OCI-LY7 (cell line): ENCODE measurements around the gene ARHGEF4. TPM values are rescaled to one million over a fixed set of nuclear protein-coding genes. Genes with fewer than 3 reads are reported as not detected.

Source experiments
- BruUV-seq: library from RNA; stranded (reverse); fragments of 400-500 nt; replicated peaks from 2 replicates; lab custom pipeline; 2021; lab: Mats Ljungman, UMichigan
- CTCF ChIA-PET: fragments of 300-600 bp; sonication (Branson Sonifier 250); formaldehyde crosslinking; loops from one replicate; lab custom pipeline; 2022; ENCODE audit warnings: antibody characterized with exemption; ENCODE audit not compliant: unreplicated experiment; lab: Charles Lee
- POLR2A ChIA-PET: fragments of 300-600 bp; sonication (Branson Sonifier 250); formaldehyde crosslinking; loops from one replicate; lab custom pipeline; 2022; ENCODE audit warnings: antibody characterized with exemption; lab: Charles Lee
- DNase-seq: peaks from one replicate; pipeline ENCODE4 v3.0.0-alpha.2; 2015; ENCODE audit warnings: low spot score
- H2AFZ ChIP-seq: fragments of 200-600 bp; sonication (generic), shearing (Covaris generic); 2 replicates; pipeline ENCODE4 v1.6.1; 2014; ENCODE audit warnings: mild to moderate bottlenecking, antibody characterized with exemption, low read length, moderate library complexity
- H3K27ac ChIP-seq: fragments of 200-600 bp; sonication (generic); 2 replicates; pipeline ENCODE4 v1.5.1; 2014; ENCODE audit warnings: mixed run types, low read depth, mild to moderate bottlenecking, moderate library complexity, low read length, inconsistent platforms; ENCODE audit not compliant: poor library complexity, severe bottlenecking
- H3K36me3 ChIP-seq: fragments of 200-600 bp; sonication (generic); 2 replicates; pipeline ENCODE4 v1.6.1; 2014; ENCODE audit warnings: mild to moderate bottlenecking, antibody characterized with exemption, low read length, moderate library complexity, mixed read lengths; ENCODE audit not compliant: insufficient read depth
- H3K4me1 ChIP-seq: fragments of 200-600 bp; sonication (generic); 2 replicates; pipeline ENCODE4 v1.5.1; 2014; ENCODE audit warnings: mild to moderate bottlenecking, low read length; ENCODE audit not compliant: insufficient read depth, poor library complexity, severe bottlenecking
- H3K4me2 ChIP-seq: fragments of 200-600 bp; sonication (generic); 2 replicates; pipeline ENCODE4 v1.6.1; 2014; ENCODE audit warnings: mild to moderate bottlenecking, low read length
- H3K4me3 ChIP-seq: fragments of 200-600 bp; sonication (generic); 2 replicates; pipeline ENCODE4 v1.5.1; 2014; ENCODE audit warnings: mild to moderate bottlenecking, low read depth, low read length; ENCODE audit not compliant: poor library complexity, severe bottlenecking
- H3K79me2 ChIP-seq: fragments of 200-600 bp; sonication (generic); 2 replicates; pipeline ENCODE4 v1.6.1; 2016; ENCODE audit warnings: low read depth, mild to moderate bottlenecking, low read length, moderate library complexity, mixed read lengths; ENCODE audit not compliant: insufficient read depth
- H3K9me2 ChIP-seq: fragments of 200-600 bp; sonication (generic); 2 replicates; pipeline ENCODE4 v1.6.1; 2016; ENCODE audit warnings: mild to moderate bottlenecking, low read length, mixed read lengths; ENCODE audit not compliant: insufficient read depth
- H3K9me3 ChIP-seq: fragments of 200-600 bp; sonication (generic); 2 replicates; pipeline ENCODE4 v1.6.1; 2014; ENCODE audit warnings: mild to moderate bottlenecking, mixed run types, low read length, mixed read lengths
- H4K20me1 ChIP-seq: fragments of 200-600 bp; sonication (generic); 2 replicates; pipeline ENCODE4 v1.6.1; 2014; ENCODE audit warnings: mild to moderate bottlenecking, antibody characterized with exemption, low read length, moderate library complexity, mixed read lengths; ENCODE audit not compliant: insufficient read depth
- EZH2phosphoT487 ChIP-seq: fragments of 200-600 bp; sonication (generic); IDR thresholded peaks from 2 replicates; pipeline ENCODE4 v1.6.1; 2018; ENCODE audit warnings: low read depth, borderline replicate concordance, mild to moderate bottlenecking, mixed run types, antibody characterized with exemption, low read length, moderate library complexity, mixed read lengths
- intact Hi-C: fragments of 100-400 bp; cut with micrococcal nuclease; formaldehyde crosslinking; loops from one replicate; pipeline ENCODE4 v1.10.0; 2022; ENCODE audit not compliant: unreplicated experiment
- total RNA-seq, 2 experiments: library from RNA; depleted of rRNA in 1 of 2; stranded (reverse); fragments of >200 nt in 1 of 2; shearing (Covaris generic) in 1 of 2; gene quantifications; 2 replicates each; pipeline ENCODE4 v1.2.3, GENCODE V29; 2014 to 2022
- TF ChIP-seq, protein P1 (sequence below): fragments of 200-600 bp; sonication (generic); conservative IDR thresholded peaks from 2 replicates; pipeline ENCODE4 v1.5.1; 2014; ENCODE audit warnings: mild to moderate bottlenecking, antibody characterized with exemption, low read length, moderate library complexity, mixed read lengths

Gene ARHGEF4
- total RNA-seq, 2 experiments from 2014 or later: 1.1 to 1.7 TPM

DNA sequence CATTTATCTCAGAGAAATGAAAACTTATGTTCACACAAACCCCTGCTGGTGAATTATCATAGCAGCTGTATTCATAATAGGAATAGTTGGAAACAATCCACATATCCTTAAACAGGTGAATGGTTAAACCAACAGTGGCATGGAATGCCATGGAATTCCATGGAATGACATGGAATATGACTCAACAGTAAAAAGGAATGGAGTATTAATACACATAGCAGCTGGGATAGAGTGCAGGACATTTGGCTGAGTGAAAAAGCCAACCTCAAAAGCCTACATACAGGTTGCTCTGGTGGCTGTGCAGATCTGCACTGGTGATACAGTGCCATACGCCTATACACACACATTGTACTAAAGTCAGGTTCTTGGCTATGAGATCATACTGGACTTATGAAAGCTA, 187.0 kb downstream of the ARHGEF4 start:
- Histone ChIP-seq H3K4me3 (no peak overlapping the region), H3K79me2 (no peaks in the 10 kb centered on the region), H3K27ac (no peak overlapping the region), H2AFZ (no peak overlapping the region), H3K4me1 (no peaks in the 10 kb centered on the region), H4K20me1 (no peaks in the 10 kb centered on the region), H3K9me3 (no peaks in the 10 kb centered on the region), H3K9me2 (no peaks in the 10 kb centered on the region), H3K4me2 (no peak overlapping the region), H3K36me3 (no peaks in the 10 kb centered on the region)
- ChIA-PET POLR2A (interaction anchor here (0.8 kb wide), 1 partner anchor 26 kb away, joined by 3 read pairs; no protein-coding TSS in a partner anchor), CTCF (no interaction called here)
- no peak for DNase-seq
- intact Hi-C loops: no loop called here
- BruUV-seq: no TSS peak
- no peak for TF ChIP-seq EZH2phosphoT487
- TF ChIP-seq, protein P1, sequence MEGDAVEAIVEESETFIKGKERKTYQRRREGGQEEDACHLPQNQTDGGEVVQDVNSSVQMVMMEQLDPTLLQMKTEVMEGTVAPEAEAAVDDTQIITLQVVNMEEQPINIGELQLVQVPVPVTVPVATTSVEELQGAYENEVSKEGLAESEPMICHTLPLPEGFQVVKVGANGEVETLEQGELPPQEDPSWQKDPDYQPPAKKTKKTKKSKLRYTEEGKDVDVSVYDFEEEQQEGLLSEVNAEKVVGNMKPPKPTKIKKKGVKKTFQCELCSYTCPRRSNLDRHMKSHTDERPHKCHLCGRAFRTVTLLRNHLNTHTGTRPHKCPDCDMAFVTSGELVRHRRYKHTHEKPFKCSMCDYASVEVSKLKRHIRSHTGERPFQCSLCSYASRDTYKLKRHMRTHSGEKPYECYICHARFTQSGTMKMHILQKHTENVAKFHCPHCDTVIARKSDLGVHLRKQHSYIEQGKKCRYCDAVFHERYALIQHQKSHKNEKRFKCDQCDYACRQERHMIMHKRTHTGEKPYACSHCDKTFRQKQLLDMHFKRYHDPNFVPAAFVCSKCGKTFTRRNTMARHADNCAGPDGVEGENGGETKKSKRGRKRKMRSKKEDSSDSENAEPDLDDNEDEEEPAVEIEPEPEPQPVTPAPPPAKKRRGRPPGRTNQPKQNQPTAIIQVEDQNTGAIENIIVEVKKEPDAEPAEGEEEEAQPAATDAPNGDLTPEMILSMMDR: no peak

DNA sequence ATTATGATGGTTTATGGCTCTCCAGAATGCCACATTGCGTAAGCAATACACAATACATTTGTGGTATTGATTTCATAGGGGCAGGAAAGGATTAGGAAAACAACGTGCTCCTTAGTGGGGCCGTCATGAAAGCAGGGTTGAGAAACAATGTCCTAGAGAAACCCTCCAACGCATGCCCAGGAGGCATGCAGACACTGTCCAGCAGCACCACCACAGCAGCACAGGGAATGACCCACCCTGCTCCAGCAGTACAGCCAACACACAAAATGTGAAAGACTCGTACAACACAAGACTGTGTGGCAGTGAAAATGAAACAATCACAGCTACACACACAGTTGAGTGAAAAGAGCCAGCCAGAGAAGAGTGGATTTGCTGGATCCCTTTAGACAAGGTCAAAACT, 190.2 kb downstream of the ARHGEF4 start:
- TF ChIP-seq, protein P1: no peak
- TF ChIP-seq EZH2phosphoT487: no peak
- DNase-seq: no peak
- CTCF ChIA-PET: no interaction called here

DNA sequence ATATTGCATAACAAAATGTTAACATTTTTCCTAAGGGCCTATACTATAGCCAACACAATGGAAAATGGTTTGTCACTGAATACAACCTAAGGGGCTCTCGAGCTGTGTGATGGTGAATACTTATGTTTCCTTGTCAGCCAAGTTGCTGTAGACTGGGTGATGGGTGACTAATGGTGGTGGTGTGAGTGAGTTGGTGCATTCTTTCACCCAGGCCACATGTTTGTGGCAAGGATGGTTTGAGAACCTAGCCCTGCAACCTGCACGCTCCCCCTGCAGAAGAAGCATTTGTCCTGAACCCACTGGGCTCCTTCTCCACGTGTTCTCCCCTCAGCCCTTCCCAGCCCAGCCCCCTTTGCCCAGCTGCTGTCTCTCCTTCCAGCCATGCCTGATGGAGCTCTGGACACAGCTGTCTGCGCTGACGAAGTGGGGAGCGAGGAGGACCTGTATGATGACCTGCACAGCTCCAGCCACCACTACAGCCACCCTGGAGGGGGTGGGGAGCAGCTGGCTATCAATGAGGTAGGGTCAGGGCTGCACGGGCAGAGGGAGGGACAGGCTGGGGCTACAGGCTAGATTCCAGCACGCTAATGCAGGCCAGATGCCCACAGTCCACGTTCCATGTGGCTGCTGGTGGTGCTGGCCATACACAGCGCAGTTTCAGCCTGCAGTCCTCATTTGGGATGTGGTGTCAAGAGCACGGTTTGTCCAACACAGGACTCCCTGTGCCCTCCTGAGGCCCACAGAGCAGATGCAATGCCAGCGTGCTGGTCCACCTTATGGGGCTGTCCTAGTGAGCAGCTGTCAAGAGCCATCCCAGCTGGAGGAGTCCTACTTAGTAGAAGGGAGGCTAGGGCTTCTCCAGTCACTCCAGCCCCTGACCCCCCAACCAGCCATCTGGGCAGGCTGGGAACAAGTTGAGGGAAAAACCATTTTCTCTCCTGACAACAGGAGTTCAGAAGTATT, 191.1 kb downstream of the ARHGEF4 start:
- Histone ChIP-seq H3K4me1 (no peaks in the 10 kb centered on the region), H3K9me2 (no peaks in the 10 kb centered on the region), H3K27ac (no peak overlapping the region), H4K20me1 (no peaks in the 10 kb centered on the region), H3K4me3 (no peak overlapping the region), H3K4me2 (no peak overlapping the region), H3K79me2 (no peaks in the 10 kb centered on the region), H3K9me3 (no peaks in the 10 kb centered on the region), H2AFZ (no peak overlapping the region), H3K36me3 (no peaks in the 10 kb centered on the region)
- no peak for DNase-seq
- ChIA-PET POLR2A (no interaction called here), CTCF (interaction anchor here (0.6 kb wide), 1 partner anchor 21 kb away, joined by 4 read pairs; no protein-coding TSS in a partner anchor)
- intact Hi-C loops: no loop called here
- no TSS peak for BruUV-seq
- TF ChIP-seq, protein P1: no peak
- no peak for TF ChIP-seq EZH2phosphoT487

More for the DNA sequence above, 190.2 kb downstream of the ARHGEF4 start:
- Histone ChIP-seq H3K4me3 (no peak overlapping the region), H3K4me2 (no peak overlapping the region), H3K4me1 (no peaks in the 10 kb centered on the region), H4K20me1 (no peaks in the 10 kb centered on the region), H3K27ac (no peak overlapping the region), H3K79me2 (no peaks in the 10 kb centered on the region), H3K9me2 (no peaks in the 10 kb centered on the region), H3K9me3 (no peaks in the 10 kb centered on the region), H3K36me3 (no peaks in the 10 kb centered on the region), H2AFZ (no peak overlapping the region)
- intact Hi-C loops: no loop called here
- BruUV-seq: no TSS peak
- POLR2A ChIA-PET: no interaction called here
